ENCODE data around the gene ESPN.

Gene ESPN

GRCh38 chr1:6467744-6468688, 43.4 kb downstream of the ESPN start:
- no peak for DNase-seq

- DNase-seq, result no peak
Observed at GRCh38 chr1:6468729-6469461, 44.3 kb downstream of the ESPN start.

DNA sequence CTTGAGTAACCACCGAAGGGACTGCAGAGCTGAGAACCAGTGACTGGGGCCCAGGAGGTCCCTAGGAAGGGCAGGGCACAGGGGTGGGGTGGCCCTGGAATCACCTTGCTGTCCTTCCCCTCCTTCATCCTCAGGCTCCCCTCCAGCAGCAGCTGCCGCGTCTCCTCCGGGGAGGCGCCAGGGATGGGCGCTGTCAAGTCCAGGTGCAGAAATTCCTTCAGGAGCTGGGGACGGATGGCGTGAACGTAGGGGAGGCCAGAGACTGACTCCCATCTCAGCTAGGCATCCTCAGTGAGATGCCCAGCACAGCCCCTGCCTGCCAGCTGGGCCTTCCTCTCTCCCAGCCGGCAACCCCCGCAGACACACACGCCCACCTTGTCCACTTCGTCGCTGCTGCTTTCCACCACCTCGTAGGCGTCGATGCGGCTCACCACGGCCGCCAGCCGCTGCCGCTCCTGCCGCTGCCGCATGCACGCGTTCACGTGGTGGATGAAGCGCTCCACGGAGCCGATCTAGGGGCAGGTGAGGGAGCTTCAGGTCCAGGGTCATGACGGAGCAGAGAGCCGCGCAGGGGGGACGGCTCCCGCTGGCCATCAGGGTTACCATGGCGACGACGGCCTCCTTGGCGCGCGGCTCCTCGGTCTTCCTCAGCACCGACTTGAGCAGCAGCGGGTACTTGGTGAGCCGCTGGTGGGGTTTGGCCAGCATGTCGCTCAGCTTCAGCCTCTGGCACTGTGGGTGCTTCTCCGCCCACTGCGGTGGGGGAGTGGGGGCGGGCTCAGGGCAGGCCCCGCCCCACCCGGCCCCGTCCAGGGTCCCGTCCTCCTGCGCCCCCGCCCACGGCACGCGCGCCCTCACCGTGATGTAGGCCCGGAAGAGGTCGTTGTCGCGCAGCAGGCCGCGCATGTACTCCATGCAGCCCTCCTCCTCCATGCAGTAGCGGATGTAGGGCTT, 45.8 kb downstream of the ESPN start:
- no peak for DNase-seq

GRCh38 chr1:6471086-6471969, 46.8 kb downstream of the ESPN start:
- no peak for DNase-seq

GRCh38 chr1:6471970-6472368, 47.4 kb downstream of the ESPN start:
- no peak for DNase-seq

DNA sequence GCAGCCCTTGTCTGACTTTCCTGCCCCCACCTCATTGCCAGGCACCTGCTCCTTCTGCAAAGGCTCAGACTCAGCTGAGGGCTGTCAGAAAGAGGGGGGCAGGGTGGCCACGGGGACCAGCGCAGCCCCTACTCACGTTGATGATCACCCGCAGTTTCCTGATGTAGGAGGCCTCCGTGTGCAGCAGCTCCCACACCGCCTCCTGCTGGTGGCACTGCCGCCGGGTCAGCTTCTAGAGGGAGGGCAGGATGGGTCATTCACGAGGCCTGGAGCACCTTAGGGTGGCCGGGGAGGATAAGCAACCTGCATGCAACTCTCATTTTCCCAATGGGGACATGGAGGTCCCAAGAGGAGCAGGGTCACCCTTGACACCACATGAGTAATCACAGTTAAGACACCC, 47.8 kb downstream of the ESPN start:
- DNase-seq, result no peak

DNA sequence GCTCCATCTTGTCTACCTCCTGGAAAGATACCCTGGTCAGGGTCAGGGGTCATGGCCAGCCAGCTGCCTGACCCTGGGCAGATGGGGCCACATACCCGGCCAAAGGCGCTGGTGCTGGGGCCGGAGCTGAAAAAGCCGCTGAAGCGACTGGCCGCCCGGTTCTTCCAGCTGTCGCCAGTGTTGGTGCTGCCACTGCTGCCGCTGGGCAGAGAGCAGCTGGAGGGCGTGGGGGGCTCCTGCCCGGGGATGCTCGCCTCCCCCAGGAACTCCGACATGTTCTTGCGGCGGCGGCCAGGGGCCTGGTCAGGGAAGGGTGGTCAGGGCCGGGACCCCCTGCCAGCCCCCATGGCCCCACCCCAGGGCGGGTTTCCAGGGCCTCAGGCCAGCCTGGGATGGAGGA, 48.6 kb downstream of the ESPN start:
- DNase-seq, result no peak

- DNase-seq, result no peak
Observed at GRCh38 chr1:6473974-6474814, 49.6 kb downstream of the ESPN start.

DNA sequence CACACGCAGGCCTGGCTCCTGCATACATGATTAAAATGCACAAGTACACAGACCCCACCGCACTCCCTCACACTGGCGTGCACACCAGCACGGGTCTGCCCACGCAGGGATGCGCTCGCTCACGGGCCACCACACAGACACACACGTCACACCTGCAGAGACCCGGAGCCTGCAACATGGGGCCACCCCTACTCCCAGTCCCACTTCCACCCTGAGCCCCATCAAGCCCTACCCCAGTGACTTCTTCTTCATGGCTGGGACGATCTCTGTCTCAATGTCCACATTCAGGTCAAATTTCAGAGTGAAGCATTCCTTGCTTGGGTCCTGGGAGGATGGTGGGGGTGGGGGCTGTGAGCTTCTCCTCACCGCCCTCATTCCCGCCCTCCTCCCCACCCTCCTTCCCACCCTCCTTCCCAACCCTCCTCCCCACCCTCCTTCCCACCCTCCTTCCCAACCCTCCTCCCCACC, 50.3 kb downstream of the ESPN start:
- no peak for DNase-seq

DNA sequence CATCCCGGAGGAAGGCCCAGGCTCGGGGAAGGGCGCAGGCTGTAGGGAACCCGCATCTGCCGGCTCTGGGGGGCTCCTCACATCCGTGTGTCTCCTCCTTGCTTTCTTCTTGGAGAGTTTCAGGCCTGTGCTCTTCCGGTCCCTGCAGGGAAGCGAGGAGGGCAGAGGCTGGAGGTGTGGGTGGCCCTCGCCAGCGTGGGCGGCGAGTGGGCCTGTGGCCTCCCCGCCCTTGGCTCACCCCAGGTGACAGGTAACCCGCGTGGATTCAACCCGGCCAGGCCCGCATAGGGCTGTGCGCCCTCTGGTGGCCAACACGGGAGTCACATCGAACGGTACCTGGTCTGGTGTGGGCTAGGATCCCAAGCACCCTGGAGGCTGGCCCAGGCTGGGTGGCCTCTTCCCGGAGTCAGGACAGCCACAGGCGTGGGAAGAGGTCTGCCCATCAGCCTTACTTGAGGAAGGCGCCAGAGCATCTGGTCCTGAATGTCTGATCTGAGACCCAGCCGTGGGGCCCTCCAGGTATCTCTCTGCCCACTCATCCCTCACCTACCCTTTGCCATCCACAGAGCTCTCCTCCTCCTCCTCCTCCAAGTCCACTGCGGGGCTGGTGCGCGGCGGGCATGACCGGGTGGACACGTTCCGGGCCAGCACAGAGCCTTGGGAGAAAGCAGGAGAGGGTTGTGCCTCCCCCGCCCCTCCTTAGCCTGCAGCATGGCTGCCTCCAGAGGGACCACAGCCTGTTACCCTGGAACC, 51.0 kb downstream of the ESPN start:
- DNase-seq, result no peak

- DNase-seq, result no peak
Observed at GRCh38 chr1:6476483-6476882, 51.9 kb downstream of the ESPN start.

DNA sequence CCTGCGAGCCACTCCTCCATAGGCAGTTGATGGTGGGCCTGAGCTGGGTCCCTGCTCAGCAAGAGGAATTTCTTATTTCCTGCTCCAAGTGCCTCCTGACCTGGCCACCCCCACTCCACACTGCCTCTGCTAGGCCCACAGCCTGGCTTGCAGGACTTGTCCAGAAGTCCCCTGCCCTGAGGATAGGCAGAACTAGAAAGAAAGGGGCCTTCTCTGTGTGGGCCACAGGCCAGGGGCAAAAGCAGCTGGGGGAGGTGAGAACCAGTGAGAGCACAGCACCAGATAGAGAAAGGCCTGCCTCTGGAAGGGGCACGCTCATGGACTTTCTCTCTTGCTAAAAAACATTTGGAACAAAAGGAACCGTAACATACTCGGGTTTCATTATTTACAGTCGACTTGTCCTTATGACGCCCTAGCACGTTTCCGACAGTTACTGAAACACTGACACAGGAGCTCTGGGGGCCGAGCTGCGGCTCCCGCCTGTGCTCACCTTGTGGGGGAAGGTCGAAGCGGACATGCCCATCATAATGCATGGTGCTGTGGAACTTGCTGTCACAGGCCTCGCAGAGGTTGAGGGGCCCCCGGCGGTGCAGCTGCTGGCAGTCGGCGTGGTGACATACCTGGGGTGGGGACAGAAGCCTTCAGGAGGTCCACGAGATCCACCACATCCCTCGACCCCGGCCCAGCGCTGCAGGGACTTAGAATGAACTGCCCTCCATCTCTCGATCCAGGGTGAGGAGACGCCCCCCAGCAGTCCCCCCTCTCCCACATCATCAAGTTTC, 52.7 kb downstream of the ESPN start:
- no peak for DNase-seq

- no peak for DNase-seq
Observed at GRCh38 chr1:6481820-6482219, 57.2 kb downstream of the ESPN start.

DNA sequence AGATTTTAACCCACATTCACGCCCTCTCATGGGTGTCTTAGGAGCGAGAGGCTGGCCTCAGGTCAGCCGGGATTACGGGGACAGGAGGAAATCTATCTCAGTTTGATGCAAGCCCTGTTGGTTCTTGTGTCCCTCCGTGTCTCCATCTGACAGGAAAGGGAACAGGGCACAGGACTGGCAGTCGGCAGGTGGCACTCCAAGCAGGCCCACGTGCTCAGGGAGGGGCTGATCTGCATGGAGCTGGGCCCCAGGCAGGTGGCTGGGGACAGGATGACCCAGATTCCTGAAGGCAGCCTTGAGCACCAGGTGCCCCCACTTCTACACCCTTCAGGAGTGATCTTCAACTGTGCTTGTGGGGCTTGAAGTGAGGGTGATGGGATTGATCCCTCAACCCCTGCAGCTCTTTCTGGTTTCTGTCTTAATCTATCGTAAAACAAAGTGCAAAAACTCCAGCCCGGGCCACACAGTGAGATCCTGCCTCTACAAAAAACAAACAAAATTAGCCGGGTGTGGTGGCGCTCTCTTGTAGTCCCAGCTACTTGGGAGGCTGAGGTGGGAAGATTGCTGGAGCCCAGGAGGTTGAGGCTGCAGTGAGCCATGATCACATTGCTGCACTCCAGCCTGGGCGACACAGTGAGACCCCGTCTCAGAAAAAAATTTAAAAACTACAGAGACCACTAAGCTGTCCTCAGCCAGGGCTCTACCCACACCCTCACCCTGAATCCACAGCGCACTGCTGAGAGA, 58.6 kb downstream of the ESPN start:
- no peak for DNase-seq

DNA sequence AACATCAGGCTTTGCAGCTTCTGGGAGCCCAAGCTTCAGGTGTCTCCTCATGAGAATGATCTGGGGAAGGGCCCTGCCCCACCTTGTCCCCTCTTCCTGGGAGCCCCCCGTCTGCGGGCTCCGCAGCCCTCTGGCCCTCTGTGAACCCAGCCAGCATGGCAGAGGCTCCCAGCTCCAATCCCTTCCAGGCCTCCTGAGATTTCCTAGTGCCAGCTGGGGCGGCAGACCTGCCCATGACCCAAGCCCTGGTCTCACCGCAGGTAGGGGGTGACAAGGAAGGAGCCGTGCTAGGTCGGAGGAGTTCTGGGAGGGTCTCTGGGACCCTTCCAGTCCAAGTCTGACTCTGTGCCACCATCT, 59.2 kb downstream of the ESPN start:
- no peak for DNase-seq

DNA sequence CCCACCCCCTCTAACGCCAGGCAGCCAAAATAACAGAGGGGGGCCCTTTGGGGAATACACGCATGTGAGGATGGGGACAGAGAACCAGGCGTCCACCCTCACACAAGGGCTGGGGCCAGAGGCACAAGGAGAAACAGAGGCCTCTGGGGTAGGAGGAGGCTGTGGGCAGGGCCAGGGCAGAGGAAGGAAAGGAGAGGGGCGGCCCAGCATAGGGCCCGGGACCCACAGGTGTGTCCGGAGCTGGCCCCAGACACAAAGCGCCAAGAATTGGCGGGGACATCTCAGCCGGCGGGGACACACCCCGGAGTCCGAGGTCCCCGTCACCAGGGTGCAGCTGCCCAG, 60.2 kb downstream of the ESPN start:
- no peak for DNase-seq

DNA sequence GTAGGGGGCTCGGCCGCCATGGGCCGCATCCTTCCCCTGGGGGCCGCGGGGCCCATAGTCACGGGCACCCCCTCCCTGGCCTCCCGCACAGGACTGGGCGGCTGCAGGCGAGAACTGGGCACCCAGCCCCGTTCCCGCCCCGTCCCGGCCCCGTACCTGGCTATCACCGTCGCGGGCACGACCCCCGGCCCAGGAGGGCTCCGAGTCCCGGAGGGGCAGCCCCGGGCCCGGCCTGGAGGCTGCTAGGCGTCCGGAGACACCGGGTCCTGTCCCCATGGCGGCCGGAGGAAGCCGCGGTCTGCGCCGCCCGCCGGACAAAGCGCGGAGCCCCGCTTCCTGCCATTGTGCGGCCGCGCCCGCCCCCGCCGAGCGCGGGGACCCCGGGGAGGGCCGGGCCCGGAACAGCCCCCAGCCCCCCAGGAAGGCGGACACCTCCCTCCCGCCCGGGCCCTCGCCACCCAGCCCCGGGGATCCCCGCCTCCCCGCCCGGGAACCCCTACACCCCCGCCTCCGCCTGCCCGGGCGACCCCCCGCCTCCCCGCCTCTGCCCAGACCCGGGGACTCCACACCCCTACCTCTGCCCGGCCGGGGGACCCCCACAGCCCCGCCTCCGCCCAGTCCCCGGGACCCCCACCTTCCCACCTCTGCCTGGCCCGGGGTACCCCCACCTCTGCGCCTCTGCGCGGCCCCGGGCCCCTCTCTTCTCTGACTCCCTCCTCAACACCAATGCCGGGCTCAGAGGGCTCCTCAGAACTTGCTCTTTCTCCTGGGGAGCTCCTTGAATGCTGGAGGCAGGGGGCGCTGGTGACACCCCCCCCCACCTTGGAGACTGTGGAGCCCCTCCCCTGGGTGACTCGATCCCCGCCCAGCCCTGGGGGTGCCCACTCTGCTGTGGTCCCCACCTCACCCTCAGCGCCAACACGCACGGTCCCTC, 60.9 kb downstream of the ESPN start:
- no peak for DNase-seq
